ENCODE measurements around the gene ADRA2A.

- TF ChIP-seq CTCF (IDR thresholded peaks at IDR 0.05) = no peak
- TF ChIP-seq POLR2A (IDR thresholded peaks at IDR 0.05) = no peak
- no peak for TF ChIP-seq POLR2AphosphoS5 (IDR thresholded peaks at IDR 0.05; ENCODE audit: insufficient read depth in 1 of 2, low read depth in 1 of 2)
Measured at GRCh38 chr10:111083222-111084095, 6.6 kb downstream of the ADRA2A start.

All from vagina (tissue), 2 donors.